HEK293 (cell line): ENCODE measurements around the gene BOK.

Source experiments
- CTCF ChIA-PET: fragments of 350-600 bp; formaldehyde crosslinking; extraction: SDS; loops from one replicate; lab custom pipeline; 2021; ENCODE audit warnings: antibody characterized with exemption; lab: Yijun Ruan, JAX
- POLR2A ChIA-PET: fragments of 300-600 bp; formaldehyde crosslinking; extraction: SDS; loops from one replicate; lab custom pipeline; 2020; ENCODE audit warnings: antibody characterized with exemption, inconsistent platforms; lab: Yijun Ruan, JAX
- H3K27ac ChIP-seq: fragments of 200-500 bp; sonication (Bioruptor generic); 2 replicates; pipeline ENCODE4 v1.5.1; 2014; ENCODE audit warnings: low read depth, low read length, control low read depth, inconsistent platforms; ENCODE audit errors: extremely low read depth
- H3K36me3 ChIP-seq, 2 experiments: fragments of 200-500 bp in 1 of 2; sonication (Bioruptor generic) in 1 of 2; 1 replicate in 1 of 2; 2 replicates in 1 of 2; pipeline ENCODE4 v1.5.1; 2014 to 2017; ENCODE audit warnings: inconsistent platforms in 2 of 2, low read length in 2 of 2; ENCODE audit not compliant: control insufficient read depth in 2 of 2, insufficient read depth in 1 of 2
- H3K4me1 ChIP-seq: fragments of 200-500 bp; sonication (Bioruptor generic); 2 replicates; pipeline ENCODE4 v1.5.1; 2014; ENCODE audit warnings: mild to moderate bottlenecking, low read length, inconsistent platforms; ENCODE audit not compliant: control insufficient read depth, insufficient read depth
- H3K4me3 ChIP-seq: 2 replicates; pipeline ENCODE4 v1.5.1; 2011; ENCODE audit warnings: low read depth, mild to moderate bottlenecking, control low read depth, low read length, moderate library complexity
- H3K9me3 ChIP-seq: fragments of 200-500 bp; sonication (Bioruptor generic); 2 replicates; pipeline ENCODE4 v1.5.1; 2014; ENCODE audit warnings: low read depth, low read length, inconsistent platforms; ENCODE audit not compliant: control insufficient read depth, insufficient read depth
- CTCF ChIP-seq: fragments of 450-650 bp; formaldehyde crosslinking; IDR thresholded peaks from 2 replicates; pipeline ENCODE4 v1.5.1; 2016; ENCODE audit warnings: missing biosample characterization, missing genetic modification characterization
- GFI1B ChIP-seq: fragments of 450-650 bp; formaldehyde crosslinking; IDR thresholded peaks from 2 replicates; pipeline ENCODE4 v1.5.1; 2016; ENCODE audit warnings: missing biosample characterization, missing genetic modification characterization
- KLF16 ChIP-seq: fragments of 450-650 bp; formaldehyde crosslinking; IDR thresholded peaks from 2 replicates; pipeline ENCODE4 v1.5.1; 2017; ENCODE audit warnings: missing biosample characterization, missing genetic modification characterization
- KLF8 ChIP-seq: fragments of 450-650 bp; formaldehyde crosslinking; IDR thresholded peaks from 2 replicates; pipeline ENCODE4 v1.5.1; 2016; ENCODE audit warnings: missing biosample characterization, missing genetic modification characterization
- PATZ1 ChIP-seq: fragments of 450-650 bp; formaldehyde crosslinking; IDR thresholded peaks from 2 replicates; pipeline ENCODE4 v1.5.1; 2016; ENCODE audit warnings: missing biosample characterization, missing genetic modification characterization
- SCRT2 ChIP-seq: fragments of 450-650 bp; formaldehyde crosslinking; IDR thresholded peaks from 2 replicates; pipeline ENCODE4 v1.5.1; 2016; ENCODE audit warnings: missing biosample characterization, missing genetic modification characterization
- YY1 ChIP-seq: fragments of 450-650 bp; formaldehyde crosslinking; IDR thresholded peaks from 2 replicates; pipeline ENCODE4 v1.5.1; 2018; ENCODE audit warnings: missing biosample characterization, missing genetic modification characterization
- ZBTB1 ChIP-seq: fragments of 450-650 bp; formaldehyde crosslinking; IDR thresholded peaks from 2 replicates; pipeline ENCODE4 v1.5.1; 2016; ENCODE audit warnings: missing biosample characterization, missing genetic modification characterization
- ZBTB44 ChIP-seq: fragments of 450-650 bp; IDR thresholded peaks from 2 replicates; pipeline ENCODE4 v1.5.1; 2018; ENCODE audit warnings: missing biosample characterization, mild to moderate bottlenecking, missing genetic modification characterization
- ZBTB49 ChIP-seq: fragments of 450-650 bp; formaldehyde crosslinking; IDR thresholded peaks from 2 replicates; pipeline ENCODE4 v1.5.1; 2016; ENCODE audit warnings: missing biosample characterization, missing genetic modification characterization, low read depth
- ZBTB6 ChIP-seq: fragments of 450-650 bp; formaldehyde crosslinking; IDR thresholded peaks from 2 replicates; pipeline ENCODE4 v1.5.1; 2017; ENCODE audit warnings: missing biosample characterization, missing genetic modification characterization
- ZBTB7A ChIP-seq: fragments of 450-650 bp; formaldehyde crosslinking; IDR thresholded peaks from 2 replicates; pipeline ENCODE4 v1.5.1; 2016; ENCODE audit warnings: low read depth, missing biosample characterization, missing genetic modification characterization
- ZFHX2 ChIP-seq: fragments of 450-650 bp; formaldehyde crosslinking; conservative IDR thresholded peaks from 2 replicates; pipeline ENCODE4 v1.5.1; 2016; ENCODE audit warnings: missing biosample characterization, missing genetic modification characterization
- ZFP37 ChIP-seq: fragments of 450-650 bp; formaldehyde crosslinking; IDR thresholded peaks from 2 replicates; pipeline ENCODE4 v1.5.1; 2016; ENCODE audit warnings: missing biosample characterization, missing genetic modification characterization
- ZNF140 ChIP-seq: fragments of 450-650 bp; formaldehyde crosslinking; IDR thresholded peaks from 2 replicates; pipeline ENCODE4 v1.5.1; 2016; ENCODE audit warnings: missing biosample characterization, missing genetic modification characterization
- ZNF202 ChIP-seq: fragments of 450-650 bp; formaldehyde crosslinking; IDR thresholded peaks from 2 replicates; pipeline ENCODE4 v1.5.1; 2016; ENCODE audit warnings: missing biosample characterization, missing genetic modification characterization, borderline replicate concordance
- ZNF248 ChIP-seq: fragments of 450-650 bp; formaldehyde crosslinking; IDR thresholded peaks from 2 replicates; pipeline ENCODE4 v1.5.1; 2017; ENCODE audit warnings: missing biosample characterization, missing genetic modification characterization
- ZNF37A ChIP-seq: fragments of 450-650 bp; IDR thresholded peaks from 2 replicates; pipeline ENCODE4 v1.5.1; 2018; ENCODE audit warnings: missing biosample characterization, missing genetic modification characterization
- ZNF433 ChIP-seq: fragments of 450-650 bp; formaldehyde crosslinking; IDR thresholded peaks from 2 replicates; pipeline ENCODE4 v1.5.1; 2016; ENCODE audit warnings: missing biosample characterization, missing genetic modification characterization, low read depth
- ZNF510 ChIP-seq: fragments of 450-650 bp; formaldehyde crosslinking; IDR thresholded peaks from 2 replicates; pipeline ENCODE4 v1.5.1; 2018; ENCODE audit warnings: mild to moderate bottlenecking, missing genetic modification characterization, missing biosample characterization; ENCODE audit not compliant: insufficient replicate concordance
- ZNF521 ChIP-seq: fragments of 450-650 bp; formaldehyde crosslinking; IDR thresholded peaks from 2 replicates; pipeline ENCODE4 v1.5.1; 2017; ENCODE audit warnings: missing biosample characterization, mild to moderate bottlenecking, missing genetic modification characterization
- ZNF571 ChIP-seq: fragments of 450-650 bp; formaldehyde crosslinking; IDR thresholded peaks from 2 replicates; pipeline ENCODE4 v1.5.0; 2017; ENCODE audit warnings: missing biosample characterization, missing genetic modification characterization
- ZNF701 ChIP-seq: fragments of 450-650 bp; formaldehyde crosslinking; IDR thresholded peaks from 2 replicates; pipeline ENCODE4 v1.5.1; 2016; ENCODE audit warnings: missing biosample characterization, missing genetic modification characterization
- ZNF776 ChIP-seq: fragments of 450-650 bp; formaldehyde crosslinking; IDR thresholded peaks from 2 replicates; pipeline ENCODE4 v1.5.0; 2017; ENCODE audit warnings: missing biosample characterization, missing genetic modification characterization, borderline replicate concordance

BOK gene

GRCh38 chr2:241534293-241534692 lies 24.3 kb upstream of the BOK start:
- Histone ChIP-seq H3K4me1 (no peaks in the 10 kb centered on the region), H3K27ac (no peak overlapping the region), H3K36me3 (no peaks in the 10 kb centered on the region), H3K4me3 (no peak overlapping the region), H3K9me3 (no peaks in the 10 kb centered on the region)
- ChIA-PET POLR2A (no interaction called here), CTCF (no interaction called here)
- no peak for TF ChIP-seq ZNF433
- TF ChIP-seq ZNF701 (tag by site-specific recombination), result no peak
- TF ChIP-seq ZNF140 (tag by site-specific recombination), result no peak
- TF ChIP-seq PATZ1, result no peak
- TF ChIP-seq ZFHX2, result no peak
- no peak for TF ChIP-seq KLF16 (tag by site-specific recombination)
- TF ChIP-seq ZBTB49 (tag by site-specific recombination), result no peak
- TF ChIP-seq ZNF202 (tag by site-specific recombination), result no peak
- no peak for TF ChIP-seq GFI1B (tag by site-specific recombination)
- TF ChIP-seq KLF8 (tag by site-specific recombination), result no peak

GRCh38 chr2:241534701-241535375 lies 23.7 kb upstream of the BOK start:
- H3K4me1 ChIP-seq, result no peaks in the 10 kb centered on the region
- no peak overlapping the region for H3K27ac ChIP-seq
- ChIA-PET CTCF (no interaction called here), POLR2A (no interaction called here)
- no peaks in the 10 kb centered on the region for H3K36me3 ChIP-seq
- no peaks in the 10 kb centered on the region for H3K9me3 ChIP-seq
- no peak overlapping the region for H3K4me3 ChIP-seq
- TF ChIP-seq ZNF248 (tag by site-specific recombination) (no peak), ZNF521 (no peak), ZNF776 (tag by site-specific recombination) (no peak), PATZ1 (no peak), ZNF701 (tag by site-specific recombination) (no peak), ZFP37 (tag by site-specific recombination) (no peak), ZBTB7A (no peak), ZNF510 (tag by site-specific recombination) (no peak), ZNF571 (tag by site-specific recombination) (no peak), ZNF37A (no peak), YY1 (tag by site-specific recombination) (no peak), ZBTB6 (no peak), CTCF (tag by site-specific recombination) (no peak), ZBTB44 (tag by site-specific recombination) (no peak), SCRT2 (tag by site-specific recombination) (no peak), ZBTB1 (tag by site-specific recombination) (no peak)
